Fibroblast of the conjunctiva (primary cell): Measurements from ENCODE around the gene RAG1.
"Not testable (repeated sequence)": the region's sequence is repeated elsewhere in the genome, so short reads cannot be mapped to it uniquely, and the experiment has no call there.

Experiments used
- DNase-seq: peaks from one replicate; pipeline ENCODE4 v3.0.0-alpha.2; 2010; ENCODE audit warnings: low read depth

RAG1 gene

GRCh38 chr11:36567694-36568093, at the start of gene RAG1:
RAG1 (plus strand) TSS chr11:36568007; CDS start chr11:36573305, 5,298 bp downstream.
- no peak for DNase-seq

DNA sequence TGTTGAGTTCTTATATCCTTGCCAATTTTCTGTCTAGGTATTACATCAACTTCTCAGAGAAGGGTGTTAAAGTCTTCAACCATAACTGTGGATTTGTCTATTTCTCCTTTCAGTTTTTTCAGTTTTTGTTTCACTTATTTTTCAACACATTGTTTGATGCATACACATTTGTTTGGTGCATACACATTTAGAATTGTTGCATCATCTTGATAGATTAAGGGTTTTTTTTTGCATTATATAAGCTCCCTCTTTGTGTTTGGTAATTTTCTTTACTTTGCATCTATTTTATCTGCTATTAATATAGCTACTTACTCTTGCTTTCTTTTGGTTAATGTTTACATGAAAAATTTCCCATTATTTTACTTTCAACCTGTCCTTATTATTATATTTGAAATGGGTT, 37.0 kb upstream of the RAG1 start:
- no peak for DNase-seq

GRCh38 chr11:36532941-36533601, 34.7 kb upstream of the RAG1 start:
- no peak for DNase-seq

GRCh38 chr11:36534276-36534840, 33.4 kb upstream of the RAG1 start:
- no peak for DNase-seq

GRCh38 chr11:36540998-36541397, 26.8 kb upstream of the RAG1 start:
- peak; percentile 10 for DNase-seq

DNA sequence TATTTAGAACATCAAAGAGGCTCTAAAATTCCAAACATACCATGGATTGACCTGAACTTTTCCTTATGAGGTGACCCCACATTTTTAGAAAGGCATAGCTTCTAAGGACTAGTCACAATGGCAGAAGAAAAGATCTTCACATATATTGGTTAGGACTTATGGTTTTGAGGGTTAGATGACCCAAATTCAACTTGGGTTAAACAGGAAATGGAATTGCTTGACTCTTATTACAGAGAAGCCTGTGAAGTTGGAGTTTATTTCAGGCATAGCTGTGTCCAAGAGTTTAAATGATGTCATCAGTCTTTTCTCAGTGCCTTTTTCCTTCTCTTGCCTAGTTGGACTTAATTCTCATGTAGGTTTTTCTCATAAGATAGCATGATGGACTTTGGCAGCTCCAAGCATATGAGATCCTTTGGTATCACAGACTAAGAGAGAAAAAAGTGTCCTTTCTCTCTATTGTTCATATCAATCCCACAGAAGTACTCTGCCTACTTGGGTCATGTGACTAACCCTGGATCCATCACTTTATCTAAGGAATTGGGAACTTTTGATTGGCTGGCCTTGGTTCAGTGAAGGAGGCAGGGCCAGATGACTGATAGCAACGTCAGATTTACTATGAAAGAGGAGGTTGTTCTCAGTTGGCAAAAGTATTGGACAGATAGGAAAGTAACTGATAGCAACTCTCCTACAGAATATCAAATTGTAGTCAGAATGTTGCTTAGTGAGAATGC, 17.3 kb upstream of the RAG1 start:
- DNase-seq = no peak

DNA sequence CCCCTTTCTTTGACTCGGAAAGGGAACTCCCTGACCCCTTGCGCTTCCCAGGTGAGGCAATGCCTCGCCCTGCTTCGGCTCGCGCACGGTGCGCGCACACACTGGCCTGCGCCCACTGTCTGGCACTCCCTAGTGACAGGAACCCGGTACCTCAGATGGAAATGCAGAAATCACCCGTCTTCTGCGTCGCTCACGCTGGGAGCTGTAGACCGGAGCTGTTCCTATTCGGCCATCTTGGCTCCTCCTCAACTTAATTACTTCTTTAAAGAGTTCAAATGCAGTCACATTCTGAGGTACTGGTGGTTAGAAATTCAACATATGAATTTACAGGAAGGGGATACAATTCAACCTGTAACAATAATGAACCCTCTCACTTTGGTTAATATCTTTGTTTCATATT, 10.4 kb upstream of the RAG1 start:
- not testable (repeated sequence) for DNase-seq

- no peak for DNase-seq
Observed at GRCh38 chr11:36557991-36558390, 9.8 kb upstream of the RAG1 start.

GRCh38 chr11:36558571-36559413, 9.0 kb upstream of the RAG1 start:
- DNase-seq = no peak

DNA sequence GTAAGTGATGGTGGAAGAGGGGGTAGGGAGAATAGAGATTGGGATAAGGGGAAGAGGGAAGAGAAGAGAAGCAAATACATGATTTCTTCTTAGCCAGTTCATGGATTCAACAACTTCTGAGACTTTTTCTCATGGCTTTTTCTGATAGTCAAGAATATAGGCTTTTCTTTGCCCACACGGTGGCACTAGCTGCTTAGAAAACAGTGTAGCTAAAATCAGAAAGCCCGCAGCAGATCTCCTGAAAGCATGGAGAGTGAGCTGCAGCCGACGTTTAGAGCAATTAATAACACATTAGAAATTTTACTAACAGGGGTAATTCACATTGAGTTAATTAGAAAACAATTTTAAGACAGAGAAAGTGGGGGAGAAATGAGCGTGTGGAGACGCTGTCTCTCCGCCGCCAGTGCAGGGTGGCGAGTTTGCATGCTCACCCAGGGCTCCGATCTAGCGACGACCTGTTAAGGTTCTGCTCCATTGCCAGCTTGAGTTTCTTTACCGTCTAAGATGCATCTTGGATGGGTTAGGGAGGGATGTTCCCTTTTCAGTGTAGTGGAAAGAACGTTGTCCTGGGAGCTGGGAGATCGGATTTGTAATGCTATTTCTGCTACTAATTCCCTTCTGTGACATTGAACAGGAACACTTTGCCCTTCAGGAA, 3.3 kb upstream of the RAG1 start:
- peak; percentile 33 for DNase-seq

DNA sequence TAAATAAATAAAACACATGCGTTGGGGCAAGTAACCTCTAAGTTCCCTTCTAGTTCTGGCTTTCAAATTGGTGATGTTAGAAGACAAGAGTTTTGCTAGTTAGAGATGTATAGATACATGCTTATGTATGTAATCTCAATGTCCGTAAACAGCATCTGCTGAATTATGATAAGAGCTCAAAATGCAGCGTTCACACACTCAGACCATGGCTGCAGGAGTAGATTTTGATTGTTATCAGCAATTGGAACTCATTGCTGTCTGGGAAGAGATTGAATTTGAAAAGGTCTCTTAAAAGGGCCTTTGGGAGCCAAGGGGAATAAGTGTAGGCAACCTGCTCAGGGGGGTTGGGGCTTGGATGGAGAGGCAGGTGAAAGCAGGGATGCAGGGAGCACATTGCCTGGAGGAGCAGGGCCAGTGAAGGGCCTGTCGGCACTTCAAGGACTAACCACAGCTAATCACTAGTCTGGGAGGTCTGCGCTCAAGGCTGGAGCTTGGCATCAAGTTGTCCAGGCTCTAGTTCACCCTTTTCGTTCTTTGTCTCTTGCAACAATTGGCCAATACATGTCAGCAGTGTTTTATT, 2.7 kb upstream of the RAG1 start:
- DNase-seq = no peak

DNA sequence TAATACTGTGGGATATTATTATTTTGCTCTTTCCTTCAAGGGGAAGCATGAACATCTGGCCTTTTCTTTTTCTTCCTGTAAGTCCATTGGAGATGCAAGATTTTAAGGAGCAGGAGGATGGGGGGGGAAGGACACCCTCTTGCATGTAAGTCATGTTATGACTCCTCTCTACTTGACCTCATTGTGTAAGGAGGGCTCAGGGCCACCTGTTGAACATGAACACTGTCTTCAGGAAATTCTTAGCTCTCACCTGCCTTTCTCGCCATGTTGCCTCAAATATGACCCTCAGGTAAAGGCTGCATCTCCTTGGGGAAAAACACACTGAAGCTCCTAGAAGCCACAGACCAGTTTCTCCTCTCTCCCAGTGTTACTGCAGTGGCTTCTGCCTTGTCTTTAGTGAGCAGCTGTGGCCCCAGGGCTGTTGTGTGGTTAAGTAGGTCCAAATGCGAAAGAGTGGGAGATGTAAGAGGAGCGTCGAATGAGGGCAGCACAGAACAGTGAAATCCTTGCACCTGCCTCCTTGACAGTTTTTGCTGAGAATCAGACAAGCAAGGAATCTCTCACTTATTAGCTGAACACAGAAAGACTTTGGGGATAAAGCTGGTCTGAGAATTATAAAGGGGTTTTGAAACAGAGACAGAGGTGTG, 1.3 kb upstream of the RAG1 start:
- DNase-seq = no peak

DNA sequence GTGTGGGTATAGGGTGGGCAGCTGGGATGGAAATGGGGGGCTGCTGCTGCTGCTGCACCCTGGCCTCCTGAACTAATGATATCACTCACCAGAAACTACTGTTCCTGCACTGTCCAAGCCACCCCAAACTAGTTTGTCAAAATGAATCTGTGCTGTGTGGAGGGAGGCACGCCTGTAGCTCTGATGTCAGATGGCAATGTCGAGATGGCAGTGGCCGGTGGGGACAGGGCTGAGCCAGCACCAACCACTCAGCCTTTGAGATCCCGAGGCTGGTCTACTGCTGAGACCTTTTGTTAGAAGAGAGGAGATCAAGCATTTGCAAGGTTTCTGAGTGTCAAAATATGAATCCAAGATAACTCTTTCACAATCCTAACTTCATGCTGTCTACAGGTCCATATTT, 1.3 kb downstream of the RAG1 start:
- DNase-seq = no peak

- DNase-seq = no peak
Observed at GRCh38 chr11:36574486-36574885, 6.7 kb downstream of the RAG1 start.

- no peak for DNase-seq
Observed at GRCh38 chr11:36577373-36577772, 9.6 kb downstream of the RAG1 start.

GRCh38 chr11:36577859-36578258, 10.1 kb downstream of the RAG1 start:
- DNase-seq = no peak

DNA sequence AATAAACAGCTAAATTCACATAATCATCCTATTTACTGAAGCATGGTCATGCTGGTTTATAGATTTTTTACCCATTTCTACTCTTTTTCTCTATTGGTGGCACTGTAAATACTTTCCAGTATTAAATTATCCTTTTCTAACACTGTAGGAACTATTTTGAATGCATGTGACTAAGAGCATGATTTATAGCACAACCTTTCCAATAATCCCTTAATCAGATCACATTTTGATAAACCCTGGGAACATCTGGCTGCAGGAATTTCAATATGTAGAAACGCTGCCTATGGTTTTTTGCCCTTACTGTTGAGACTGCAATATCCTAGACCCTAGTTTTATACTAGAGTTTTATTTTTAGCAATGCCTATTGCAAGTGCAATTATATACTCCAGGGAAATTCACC, 10.7 kb downstream of the RAG1 start:
- DNase-seq = no peak

DNA sequence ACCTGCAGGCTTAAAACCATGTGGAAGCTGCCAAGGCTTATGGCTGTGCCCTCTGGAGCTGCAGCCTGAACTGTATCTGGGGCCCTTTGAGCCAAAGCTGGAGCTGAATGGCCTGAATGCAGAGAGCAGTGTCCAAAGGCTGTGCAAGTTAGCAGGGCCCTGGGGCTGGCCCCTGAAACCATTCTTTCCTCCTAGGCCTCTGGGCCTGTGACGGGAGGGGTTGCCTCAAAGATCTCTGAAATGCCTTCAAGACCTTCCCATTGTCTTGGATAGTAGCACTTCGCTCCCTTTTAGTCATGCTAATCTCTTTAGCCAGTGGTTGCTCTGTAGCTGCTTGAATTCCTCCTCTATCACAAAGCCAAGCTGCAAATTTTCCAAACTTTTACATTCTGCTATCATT, 13.7 kb downstream of the RAG1 start:
- no peak for DNase-seq

- DNase-seq = no peak
Observed at GRCh38 chr11:36583667-36584066, 15.9 kb downstream of the RAG1 start.

DNA sequence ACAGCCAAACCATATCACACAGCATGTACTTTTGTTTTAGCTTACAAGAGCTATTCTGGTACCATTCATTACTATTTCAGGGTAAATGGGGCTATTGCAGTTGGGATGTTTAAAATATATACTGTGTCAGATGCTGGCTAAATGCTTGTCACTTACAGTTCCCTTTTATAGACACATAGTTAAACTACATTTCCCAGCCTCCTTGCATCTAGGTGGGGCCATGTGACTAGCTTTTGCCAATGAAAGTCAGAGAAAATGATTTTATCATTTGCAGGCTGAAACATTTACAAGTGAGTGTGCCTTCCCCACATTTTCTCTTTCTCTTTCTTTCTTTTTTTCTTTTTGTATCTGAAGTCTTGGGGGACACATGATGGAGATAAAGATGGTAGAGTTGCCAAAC, 18.7 kb downstream of the RAG1 start:
- no peak for DNase-seq

GRCh38 chr11:36588099-36588498, 20.3 kb downstream of the RAG1 start:
- no peak for DNase-seq
